Vagina (tissue), 2 donors: ENCODE measurements around the gene PARP14. TPM values are rescaled to one million over a fixed set of nuclear protein-coding genes. Genes with fewer than 3 reads are reported as not detected.
A peak's percentile ranks its signal among the peaks of the same experiment; 100 is the strongest.

ENCODE experiments used
- DNase-seq, 2 donors: peaks; one replicate each; pipeline ENCODE4 v3.0.0-alpha.2; 2017; ENCODE audit errors: extremely low spot score in 2 of 2
- H3K27ac ChIP-seq: fragments of 200-600 bp; sonication (generic); one replicate; pipeline ENCODE4 v1.5.1; 2019
- H3K27me3 ChIP-seq: fragments of 200-600 bp; sonication (generic); one replicate; pipeline ENCODE4 v1.5.1; 2019
- H3K36me3 ChIP-seq, 2 donors: fragments of 200-600 bp; sonication (generic); one replicate each; pipeline ENCODE4 v1.5.1; 2017 to 2019
- H3K4me1 ChIP-seq: fragments of 200-600 bp; sonication (generic); one replicate; pipeline ENCODE4 v1.5.1; 2019
- H3K4me3 ChIP-seq, 2 donors: fragments of 200-600 bp; sonication (generic); 1 replicate in 1 of 2; 2 replicates in 1 of 2; pipeline ENCODE4 v1.5.1; 2016 to 2019
- H3K9me3 ChIP-seq: fragments of 200-600 bp; sonication (generic); one replicate; pipeline ENCODE4 v1.5.1; 2019
- CTCF ChIP-seq, 3 experiments: fragments of 450-650 bp in 2 of 3; fragments of 200-600 bp in 1 of 3; sonication (generic) in 1 of 3; IDR thresholded peaks; one replicate each; pipeline ENCODE4 v1.5.1; 2017 to 2019; ENCODE audit warnings: antibody characterized with exemption in 3 of 3, mild to moderate bottlenecking in 2 of 3, moderate library complexity in 2 of 3
- POLR2A ChIP-seq, 2 donors: fragments of 450-650 bp; IDR thresholded peaks; one replicate each; pipeline ENCODE4 v1.6.1; 2017; ENCODE audit warnings: antibody characterized with exemption in 2 of 2, mild to moderate bottlenecking in 2 of 2, moderate library complexity in 2 of 2
- POLR2AphosphoS5 ChIP-seq, 2 donors: sonication (generic); formaldehyde crosslinking; IDR thresholded peaks; one replicate each; pipeline ENCODE4 v1.9.0; 2017; ENCODE audit warnings: antibody characterized with exemption in 2 of 2, mild to moderate bottlenecking in 2 of 2, low read depth in 1 of 2; ENCODE audit not compliant: insufficient read depth in 1 of 2
- intact Hi-C: fragments of 100-400 bp; cut with DNase I; formaldehyde crosslinking; loops from one replicate; pipeline ENCODE4 v1.15.1; 2023
- total RNA-seq: library from RNA; depleted of rRNA; stranded (reverse); fragments of >200 nt; gene quantifications from one replicate; pipeline ENCODE4 v1.2.3, GENCODE V29; 2016

The PARP14 gene
- total RNA-seq = 44.4 TPM

GRCh38 chr3:122680475-122681283 is at the start of gene PARP14:
Gene PARP14, plus strand, starts transcription at chr3:122680839. Its CDS starts 45 bp downstream, at chr3:122680884.
- intact Hi-C loops = loop anchor here (2.0 to 5.0 kb wide), 2 partner anchors 116 to 288 kb away; partner anchors contain the start of genes DTX3L and PARP9
- no peaks in the 10 kb centered on the region for H3K9me3 ChIP-seq
- peak within 1 kb of the TSS; percentile 98 for H3K27ac ChIP-seq
- DNase-seq = no peak
- H3K27me3 ChIP-seq = no peaks in the 10 kb centered on the region
- H3K4me1 ChIP-seq = peaks cover 30% of the 10 kb centered on the region
- no peaks in the 10 kb centered on the region for H3K36me3 ChIP-seq
- H3K4me3 ChIP-seq = peak within 1 kb of the TSS; percentile 78 to 84
- TF ChIP-seq CTCF (IDR thresholded peaks at IDR 0.05) = no peak
- peak in 1 of 2 donors; percentile 12 for TF ChIP-seq POLR2A (IDR thresholded peaks at IDR 0.05)
- TF ChIP-seq POLR2AphosphoS5 (IDR thresholded peaks at IDR 0.05; ENCODE audit: insufficient read depth in 1 of 2, low read depth in 1 of 2) = peak in 1 of 2 donors; percentile 76

- no peaks in the 10 kb centered on the region for H3K36me3 ChIP-seq
- TF ChIP-seq POLR2A (IDR thresholded peaks at IDR 0.05) = no peak
- TF ChIP-seq POLR2AphosphoS5 (IDR thresholded peaks at IDR 0.05; ENCODE audit: insufficient read depth in 1 of 2, low read depth in 1 of 2) = no peak
- TF ChIP-seq CTCF (IDR thresholded peaks at IDR 0.05) = no peak
- H3K27ac ChIP-seq = no peak overlapping the region
- no peak overlapping the region for H3K4me3 ChIP-seq
- no peaks in the 10 kb centered on the region for H3K27me3 ChIP-seq
- H3K4me1 ChIP-seq = no peaks in the 10 kb centered on the region
- no peaks in the 10 kb centered on the region for H3K9me3 ChIP-seq
- no peak for DNase-seq
- intact Hi-C loops = no loop called here
Measured at GRCh38 chr3:122635789-122636188, 44.9 kb upstream of the PARP14 start.

GRCh38 chr3:122636697-122637096 is 43.9 kb upstream of the PARP14 start:
- Histone ChIP-seq H3K27ac (no peak overlapping the region), H3K36me3 (no peaks in the 10 kb centered on the region), H3K27me3 (no peaks in the 10 kb centered on the region), H3K9me3 (no peaks in the 10 kb centered on the region), H3K4me1 (no peaks in the 10 kb centered on the region), H3K4me3 (no peak overlapping the region)
- DNase-seq = no peak
- intact Hi-C loops = no loop called here
- TF ChIP-seq POLR2AphosphoS5 (IDR thresholded peaks at IDR 0.05; ENCODE audit: insufficient read depth in 1 of 2, low read depth in 1 of 2) (no peak), POLR2A (IDR thresholded peaks at IDR 0.05) (no peak), CTCF (IDR thresholded peaks at IDR 0.05) (no peak)

GRCh38 chr3:122640437-122640999 is 40.1 kb upstream of the PARP14 start:
- no peak for TF ChIP-seq CTCF (IDR thresholded peaks at IDR 0.05)
- TF ChIP-seq POLR2AphosphoS5 (IDR thresholded peaks at IDR 0.05; ENCODE audit: insufficient read depth in 1 of 2, low read depth in 1 of 2) = no peak
- no peak for TF ChIP-seq POLR2A (IDR thresholded peaks at IDR 0.05)
- DNase-seq = no peak
- intact Hi-C loops = no loop called here

GRCh38 chr3:122642935-122643334 is 37.7 kb upstream of the PARP14 start:
- DNase-seq = no peak

More at GRCh38 chr3:122640437-122640999, 40.1 kb upstream of the PARP14 start:
- Histone ChIP-seq H3K27ac (no peak overlapping the region), H3K4me1 (no peaks in the 10 kb centered on the region), H3K27me3 (no peaks in the 10 kb centered on the region), H3K9me3 (no peaks in the 10 kb centered on the region), H3K36me3 (no peaks in the 10 kb centered on the region), H3K4me3 (no peak overlapping the region)

More at GRCh38 chr3:122642935-122643334, 37.7 kb upstream of the PARP14 start:
- no peaks in the 10 kb centered on the region for H3K9me3 ChIP-seq
- H3K36me3 ChIP-seq = no peaks in the 10 kb centered on the region
- H3K27me3 ChIP-seq = no peaks in the 10 kb centered on the region
- no peaks in the 10 kb centered on the region for H3K4me1 ChIP-seq
- no peak overlapping the region for H3K4me3 ChIP-seq
- intact Hi-C loops = no loop called here
- TF ChIP-seq POLR2A (IDR thresholded peaks at IDR 0.05) (no peak), POLR2AphosphoS5 (IDR thresholded peaks at IDR 0.05; ENCODE audit: insufficient read depth in 1 of 2, low read depth in 1 of 2) (no peak), CTCF (IDR thresholded peaks at IDR 0.05) (no peak)
- no peak overlapping the region for H3K27ac ChIP-seq
